ENCODE results near the gene KLHDC2. TPM values are rescaled to one million over a fixed set of nuclear protein-coding genes. Genes with fewer than 3 reads are reported as not detected.
"Not testable (repeated sequence)": the region's sequence is repeated elsewhere in the genome, so short reads cannot be mapped to it uniquely, and the experiment has no call there.

The KLHDC2 gene
- total and polyA plus RNA-seq, 2 experiments from 2014 or later, result 82.8 to 84.9 TPM

- Histone ChIP-seq H3K36me3 (ENCODE audit: low read depth) (peaks cover 27% of the 10 kb centered on the region), H2AFZ (no peak overlapping the region), H3K27ac (peak overlapping the region; percentile 98), H3K4me3 (peak overlapping the region; percentile 83), H3K27me3 (replicated peaks; ENCODE audit: insufficient read depth) (no peaks in the 10 kb centered on the region), H3K4me1 (ENCODE audit: insufficient read depth) (peaks cover 25% of the 10 kb centered on the region), H3K9me2 (ENCODE audit: insufficient read depth) (no peaks in the 10 kb centered on the region), H3K9ac (peak overlapping the region; percentile 99; the same call in 1 of the 2 replicates), H3K9me3 (ENCODE audit: low read depth) (no peaks in the 10 kb centered on the region), H3K79me2 (ENCODE audit: insufficient read depth) (peaks cover 63% of the 10 kb centered on the region), H3F3A (ENCODE audit: insufficient read depth) (peaks cover 28% of the 10 kb centered on the region), H4K20me1 (ENCODE audit: insufficient read depth) (no peaks in the 10 kb centered on the region), H3K4me2 (ENCODE audit: unreplicated experiment) (peak overlapping the region; percentile 91)
- 55 to 65% methylated on average over 4 of the region's 4 CpGs for WGBS, 2 experiments (ENCODE audit: low coverage in 1 of 2, low lambda C conversion rate in 2 of 2, missing lambda C conversion rate in 2 of 2)
- TF ChIP-seq EZH2phosphoT487 (IDR thresholded peaks at IDR 0.05; ENCODE audit: insufficient read depth, low read depth) (no peak), EZH2 (IDR thresholded peaks at IDR 0.05; ENCODE audit: insufficient read depth, poor library complexity, severe bottlenecking) (no peak)
- in situ Hi-C loops (cut with MboI), result no loop called here
- DNase-seq, result peak; percentile 28
These were observed 2.4 kb downstream of the KLHDC2 start for GRCh38 chr14:49770212-49770817.

GRCh38 chr14:49771691-49772090 lies 3.7 kb downstream of the KLHDC2 start:
- H3K27me3 ChIP-seq (replicated peaks; ENCODE audit: insufficient read depth); H3K9me2 ChIP-seq (ENCODE audit: insufficient read depth); H3K9me3 ChIP-seq (ENCODE audit: low read depth); H3K4me2 ChIP-seq (ENCODE audit: unreplicated experiment); H3K27ac ChIP-seq; H3K4me3 ChIP-seq; in situ Hi-C loops (cut with MboI); H2AFZ ChIP-seq; H4K20me1 ChIP-seq (ENCODE audit: insufficient read depth); DNase-seq; H3K9ac ChIP-seq: not testable (repeated sequence)
- Histone ChIP-seq H3K4me1 (ENCODE audit: insufficient read depth) (peaks cover 25% of the 10 kb centered on the region), H3K36me3 (ENCODE audit: low read depth) (peaks cover 33% of the 10 kb centered on the region), H3K79me2 (ENCODE audit: insufficient read depth) (peaks cover 72% of the 10 kb centered on the region), H3F3A (ENCODE audit: insufficient read depth) (peaks cover 27% of the 10 kb centered on the region)
- 91 to 93% methylated on average over 10 of the region's 10 CpGs for WGBS, 2 experiments (ENCODE audit: low coverage in 1 of 2, low lambda C conversion rate in 2 of 2, missing lambda C conversion rate in 2 of 2)

- in situ Hi-C loops (cut with MboI), result no loop called here
- Histone ChIP-seq H3K9ac (no peak overlapping the region; the same call in 1 of the 2 replicates), H3K9me2 (ENCODE audit: insufficient read depth) (no peaks in the 10 kb centered on the region), H3K4me2 (ENCODE audit: unreplicated experiment) (no peak overlapping the region), H3K4me1 (ENCODE audit: insufficient read depth) (peaks cover 20% of the 10 kb centered on the region), H4K20me1 (ENCODE audit: insufficient read depth) (no peaks in the 10 kb centered on the region), H3K79me2 (ENCODE audit: insufficient read depth) (peaks cover 63% of the 10 kb centered on the region), H2AFZ (no peak overlapping the region), H3K36me3 (ENCODE audit: low read depth) (peaks cover 48% of the 10 kb centered on the region), H3K4me3 (no peak overlapping the region), H3K9me3 (ENCODE audit: low read depth) (no peaks in the 10 kb centered on the region), H3F3A (ENCODE audit: insufficient read depth) (peaks cover 30% of the 10 kb centered on the region), H3K27ac (0 out of 2 replicates have a peak overlapping the region, but pooled peaks have one; percentile 10), H3K27me3 (replicated peaks; ENCODE audit: insufficient read depth) (no peaks in the 10 kb centered on the region)
- TF ChIP-seq EZH2phosphoT487 (IDR thresholded peaks at IDR 0.05; ENCODE audit: insufficient read depth, low read depth), result no peak
- no peak for TF ChIP-seq EZH2 (IDR thresholded peaks at IDR 0.05; ENCODE audit: insufficient read depth, poor library complexity, severe bottlenecking)
- WGBS, 2 experiments (ENCODE audit: low coverage in 1 of 2, low lambda C conversion rate in 2 of 2, missing lambda C conversion rate in 2 of 2), result 94 to 100% methylated on average over 1 of the region's 1 CpG
- DNase-seq, result no peak
These were observed 6.2 kb downstream of the KLHDC2 start for GRCh38 chr14:49774106-49774505.

GRCh38 chr14:49778421-49778820 lies 10.5 kb downstream of the KLHDC2 start:
- Histone ChIP-seq H3K4me3 (no peak overlapping the region), H3K27me3 (replicated peaks; ENCODE audit: insufficient read depth) (no peaks in the 10 kb centered on the region), H3K4me2 (ENCODE audit: unreplicated experiment) (no peak overlapping the region), H3K9me2 (ENCODE audit: insufficient read depth) (no peaks in the 10 kb centered on the region), H3K27ac (no peak overlapping the region), H3K9me3 (ENCODE audit: low read depth) (no peaks in the 10 kb centered on the region), H3K36me3 (ENCODE audit: low read depth) (peaks cover 69% of the 10 kb centered on the region), H3K4me1 (ENCODE audit: insufficient read depth) (no peaks in the 10 kb centered on the region), H2AFZ (no peak overlapping the region), H3K9ac (no peak overlapping the region), H3K79me2 (ENCODE audit: insufficient read depth) (peaks cover 23% of the 10 kb centered on the region), H3F3A (ENCODE audit: insufficient read depth) (peaks cover 45% of the 10 kb centered on the region), H4K20me1 (ENCODE audit: insufficient read depth) (no peaks in the 10 kb centered on the region)
- TF ChIP-seq EZH2phosphoT487 (IDR thresholded peaks at IDR 0.05; ENCODE audit: insufficient read depth, low read depth) (no peak), EZH2 (IDR thresholded peaks at IDR 0.05; ENCODE audit: insufficient read depth, poor library complexity, severe bottlenecking) (no peak)
- no peak for DNase-seq
- 80 to 96% methylated on average over 2 of the region's 2 CpGs for WGBS, 2 experiments (ENCODE audit: low coverage in 1 of 2, low lambda C conversion rate in 2 of 2, missing lambda C conversion rate in 2 of 2)
- in situ Hi-C loops (cut with MboI), result no loop called here

DNA sequence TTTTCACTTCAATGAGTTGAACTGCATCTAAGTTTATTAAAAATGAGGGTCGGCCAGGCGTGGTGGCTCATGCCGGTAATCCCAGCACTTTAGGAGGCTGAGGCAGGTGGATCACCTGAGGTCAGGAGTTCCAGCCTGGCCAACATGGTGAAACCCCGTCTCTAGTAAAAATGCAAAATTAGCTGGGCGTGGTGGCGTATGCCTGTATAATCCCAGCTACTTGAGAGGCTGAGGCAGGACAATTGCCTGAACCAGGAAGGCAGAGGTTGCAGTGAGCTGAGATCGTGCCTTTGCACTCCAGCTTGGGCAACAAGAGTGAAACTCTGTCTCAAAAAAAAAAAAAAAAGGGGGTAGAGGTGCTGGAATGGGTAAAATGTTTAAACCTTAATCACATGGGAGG lies 13.1 kb downstream of the KLHDC2 start:
- H4K20me1 ChIP-seq (ENCODE audit: insufficient read depth); H3K4me2 ChIP-seq (ENCODE audit: unreplicated experiment); H2AFZ ChIP-seq; H3K27ac ChIP-seq; H3K9me2 ChIP-seq (ENCODE audit: insufficient read depth); in situ Hi-C loops (cut with MboI); DNase-seq; H3K9me3 ChIP-seq (ENCODE audit: low read depth); H3K4me3 ChIP-seq; H3K9ac ChIP-seq; H3K27me3 ChIP-seq (replicated peaks; ENCODE audit: insufficient read depth); H3K4me1 ChIP-seq (ENCODE audit: insufficient read depth); H3K79me2 ChIP-seq (ENCODE audit: insufficient read depth): not testable (repeated sequence)
- WGBS, 2 experiments (ENCODE audit: low coverage in 1 of 2, low lambda C conversion rate in 2 of 2, missing lambda C conversion rate in 2 of 2), result 94 to 96% methylated on average over 7 of the region's 7 CpGs
- peaks cover 73% of the 10 kb centered on the region for H3K36me3 ChIP-seq (ENCODE audit: low read depth)
- peaks cover 67% of the 10 kb centered on the region for H3F3A ChIP-seq (ENCODE audit: insufficient read depth)

Data from GM23248 (cell line).